Measurements from ENCODE around the gene ZNF84. TPM values are rescaled to one million over a fixed set of nuclear protein-coding genes. Genes with fewer than 3 reads are reported as not detected.

Gene ZNF84
- total RNA-seq (33.8 TPM), polyA plus RNA-seq (24.6 TPM)
- long read RNA-seq, donor 1: 0 reads
- long read RNA-seq, donor 2: 0 reads
- long read RNA-seq, donor 3, partial matches to known transcripts: 0 of 6 reads
- long read RNA-seq, donor 3, other reads (novel, unspliced or antisense): 0 of 6 reads
- long read RNA-seq, donor 4: 0 reads
- long read RNA-seq, donor 5, transcript ZNF84-208 (5 exons, 3,237 nt): major isoform, 7 of 16 reads
- long read RNA-seq, donor 5, partial matches to known transcripts: 5 of 16 reads
- long read RNA-seq, donor 5, other reads (novel, unspliced or antisense): 0 of 16 reads
- long read RNA-seq, donor 6, partial matches to known transcripts: 0 of 4 reads
- long read RNA-seq, donor 6, other reads (novel, unspliced or antisense): 0 of 4 reads
- long read RNA-seq, donor 7, transcript ZNF84-208 (5 exons, 3,237 nt): major isoform, 8 of 8 reads
- long read RNA-seq, donor 7, partial matches to known transcripts: 0 of 8 reads
- long read RNA-seq, donor 7, other reads (novel, unspliced or antisense): 0 of 8 reads
- long read RNA-seq, donor 8, partial matches to known transcripts: 0 of 1 reads
- long read RNA-seq, donor 8, other reads (novel, unspliced or antisense): 0 of 1 reads
- long read RNA-seq, donor 9: 0 reads
- long read RNA-seq, donor 10: 0 reads

DNA sequence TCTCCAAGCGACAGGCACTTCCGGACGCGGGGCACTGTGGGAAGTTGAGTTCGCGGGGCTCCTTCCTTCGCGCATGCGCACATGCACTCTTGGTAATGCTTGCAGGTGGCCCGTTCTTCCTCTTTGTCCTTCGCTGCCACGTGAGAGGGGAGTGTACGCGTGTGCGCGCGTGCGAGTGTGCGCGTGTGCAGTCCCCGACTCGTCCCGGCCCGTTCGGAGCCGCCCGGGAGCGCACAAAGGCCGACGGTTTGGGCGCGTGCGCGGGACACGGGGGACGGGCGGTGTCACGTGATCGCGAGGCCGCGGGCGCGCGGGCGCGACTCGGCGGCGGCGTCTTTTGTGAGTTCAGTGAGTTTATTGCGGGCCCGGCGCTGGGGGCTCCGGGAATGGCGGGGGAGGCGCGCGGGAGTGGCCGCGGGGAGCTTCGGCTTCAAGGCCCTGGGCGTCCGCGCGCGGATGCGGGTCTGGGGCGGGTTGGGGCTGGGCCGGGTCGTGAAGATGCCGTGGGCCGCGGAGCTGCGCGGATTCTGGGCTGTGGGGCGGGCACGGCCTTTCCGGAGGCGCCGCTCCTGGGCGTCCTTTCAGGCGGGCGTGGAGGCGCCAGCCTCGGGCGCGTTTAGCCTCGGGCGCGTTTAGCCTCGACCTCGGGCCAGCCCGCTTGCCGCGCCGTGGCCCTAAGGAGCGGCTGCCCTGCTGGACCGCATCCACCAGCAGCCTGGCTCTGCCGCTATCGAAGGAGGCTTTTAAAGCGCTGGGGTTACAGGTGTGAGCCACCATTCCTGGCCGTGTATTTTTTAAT, at the start of gene ZNF84:
Gene ZNF84, plus strand, starts transcription at position 303 of the 799 bp plus-strand sequence. CDS start 3,959 bp downstream, outside the sequence.
- H3K9me3 ChIP-seq (ENCODE audit: control insufficient read depth in 2 of 2, insufficient read depth in 1 of 2, low read length in 1 of 2): peaks cover 9 to 33% of the 10 kb centered on the region in 2 donors
- no peaks in the 10 kb centered on the region for H3K27me3 ChIP-seq (ENCODE audit: control insufficient read depth in 2 of 2, insufficient read depth in 1 of 2, low read length in 1 of 2)
- WGBS: under 1% methylated on average over 103 of the region's 103 CpGs
- peak within 1 kb of the TSS; percentile 94 to 98 for H3K27ac ChIP-seq (ENCODE audit: low read depth in 1 of 2, low read length in 1 of 2)
- H3K36me3 ChIP-seq (ENCODE audit: control insufficient read depth in 2 of 2, insufficient read depth in 2 of 2, low read length in 1 of 2): peaks cover 8 to 12% of the 10 kb centered on the region in 2 donors
- H3K4me3 ChIP-seq (ENCODE audit: low read length in 2 of 2): peak within 1 kb of the TSS; percentile 68 to 85
- peak; percentile 90 to 98 (median 95) for DNase-seq (ENCODE audit: low read depth in 6 of 9, low spot score in 9 of 9)
- no peaks in the 10 kb centered on the region for H3K4me1 ChIP-seq (ENCODE audit: control insufficient read depth in 2 of 2, insufficient read depth in 2 of 2, low read length in 2 of 2)

DNA sequence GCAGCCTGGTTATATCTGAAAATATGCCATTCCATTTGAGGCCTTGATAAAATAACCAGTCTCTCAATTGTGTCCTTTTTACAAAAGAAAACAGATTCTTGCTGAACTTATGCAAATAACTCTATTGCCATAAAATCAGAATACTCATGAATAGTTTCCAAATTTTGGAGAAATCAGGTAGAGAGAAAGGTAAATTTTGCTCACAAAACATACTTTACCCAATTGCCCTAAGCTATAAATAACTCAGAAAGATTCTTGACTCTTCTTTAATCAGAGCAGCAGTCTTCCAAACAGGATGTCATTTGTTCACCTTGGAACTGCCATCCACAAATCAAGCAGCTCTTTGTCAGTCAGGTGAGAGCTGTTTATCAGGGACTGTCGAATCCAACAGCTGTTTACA, 38.6 kb upstream of the ZNF84 start:
- 40% methylated on average over 1 of the region's 1 CpG for WGBS
- Histone ChIP-seq H3K27me3 (ENCODE audit: control insufficient read depth in 2 of 2, insufficient read depth in 1 of 2, low read length in 1 of 2) (no peaks in the 10 kb centered on the region), H3K36me3 (ENCODE audit: control insufficient read depth in 2 of 2, insufficient read depth in 2 of 2, low read length in 1 of 2) (peaks cover 2 to 22% of the 10 kb centered on the region in 2 donors)

DNA sequence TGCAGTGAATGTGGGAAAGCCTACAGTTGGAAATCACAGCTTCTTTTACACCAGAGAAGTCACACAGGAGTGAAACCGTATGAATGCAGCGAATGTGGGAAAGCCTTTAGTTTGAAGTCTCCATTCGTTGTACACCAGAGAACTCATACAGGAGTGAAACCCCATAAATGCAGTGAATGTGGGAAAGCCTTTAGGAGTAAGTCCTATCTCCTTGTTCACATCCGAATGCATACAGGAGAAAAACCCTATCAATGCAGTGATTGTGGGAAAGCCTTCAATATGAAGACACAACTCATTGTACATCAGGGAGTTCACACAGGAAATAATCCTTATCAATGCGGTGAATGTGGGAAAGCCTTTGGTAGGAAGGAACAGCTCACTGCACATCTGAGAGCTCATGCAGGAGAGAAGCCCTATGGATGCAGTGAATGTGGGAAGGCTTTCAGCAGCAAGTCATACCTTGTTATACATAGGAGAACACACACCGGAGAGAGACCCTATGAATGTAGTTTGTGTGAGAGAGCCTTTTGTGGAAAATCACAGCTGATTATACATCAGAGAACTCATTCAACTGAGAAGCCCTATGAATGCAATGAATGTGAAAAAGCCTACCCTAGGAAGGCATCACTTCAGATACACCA, 26.5 kb upstream of the ZNF84 start:
- no peaks in the 10 kb centered on the region for H3K27me3 ChIP-seq (ENCODE audit: control insufficient read depth in 2 of 2, insufficient read depth in 1 of 2, low read length in 1 of 2)
- no peak for DNase-seq (ENCODE audit: low read depth in 6 of 9, low spot score in 9 of 9)
- peaks cover 65 to 76% of the 10 kb centered on the region in 2 donors for H3K36me3 ChIP-seq (ENCODE audit: control insufficient read depth in 2 of 2, insufficient read depth in 2 of 2, low read length in 1 of 2)
- 98% methylated on average over 6 of the region's 6 CpGs for WGBS
- H3K4me3 ChIP-seq (ENCODE audit: low read length in 2 of 2): no peak overlapping the region
- no peaks in the 10 kb centered on the region for H3K4me1 ChIP-seq (ENCODE audit: control insufficient read depth in 2 of 2, insufficient read depth in 2 of 2, low read length in 2 of 2)
- no peak overlapping the region for H3K27ac ChIP-seq (ENCODE audit: low read depth in 1 of 2, low read length in 1 of 2)
- H3K9me3 ChIP-seq (ENCODE audit: control insufficient read depth in 2 of 2, insufficient read depth in 1 of 2, low read length in 1 of 2): peaks cover 36 to 52% of the 10 kb centered on the region in 2 donors

More for the DNA sequence above, 38.6 kb upstream of the ZNF84 start:
- no peaks in the 10 kb centered on the region for H3K4me1 ChIP-seq (ENCODE audit: control insufficient read depth in 2 of 2, insufficient read depth in 2 of 2, low read length in 2 of 2)
- no peak overlapping the region for H3K4me3 ChIP-seq (ENCODE audit: low read length in 2 of 2)
- H3K9me3 ChIP-seq (ENCODE audit: control insufficient read depth in 2 of 2, insufficient read depth in 1 of 2, low read length in 1 of 2): peaks cover 18 to 75% of the 10 kb centered on the region in 2 donors
- no peak for DNase-seq (ENCODE audit: low read depth in 6 of 9, low spot score in 9 of 9)
- no peak overlapping the region for H3K27ac ChIP-seq (ENCODE audit: low read depth in 1 of 2, low read length in 1 of 2)

DNA sequence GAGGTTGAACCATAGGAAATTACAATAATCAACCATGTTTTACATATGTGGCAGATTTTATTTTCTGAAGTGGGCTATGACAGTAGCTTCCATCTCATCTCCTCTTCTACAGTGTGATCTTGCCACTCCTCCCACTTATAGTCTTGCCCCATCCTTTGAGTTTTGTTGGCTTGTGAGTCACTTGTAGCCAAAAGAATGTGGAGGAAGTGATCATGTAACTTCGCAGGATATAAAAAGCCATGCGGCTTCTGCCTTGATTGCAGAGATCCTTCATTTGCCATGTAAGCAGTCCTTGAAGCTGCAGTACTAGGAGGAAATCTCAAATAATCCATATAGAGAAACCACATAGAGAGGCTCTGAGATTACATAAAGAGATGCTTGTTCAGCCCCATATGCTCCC, 13.7 kb upstream of the ZNF84 start:
- Histone ChIP-seq H3K36me3 (ENCODE audit: control insufficient read depth in 2 of 2, insufficient read depth in 2 of 2, low read length in 1 of 2) (no peaks in the 10 kb centered on the region), H3K4me3 (ENCODE audit: low read length in 2 of 2) (no peak overlapping the region), H3K27ac (ENCODE audit: low read depth in 1 of 2, low read length in 1 of 2) (no peak overlapping the region), H3K27me3 (ENCODE audit: control insufficient read depth in 2 of 2, insufficient read depth in 1 of 2, low read length in 1 of 2) (no peaks in the 10 kb centered on the region), H3K4me1 (ENCODE audit: control insufficient read depth in 2 of 2, insufficient read depth in 2 of 2, low read length in 2 of 2) (no peaks in the 10 kb centered on the region), H3K9me3 (ENCODE audit: control insufficient read depth in 2 of 2, insufficient read depth in 1 of 2, low read length in 1 of 2) (peaks cover 7 to 31% of the 10 kb centered on the region in 2 donors)
- 94% methylated on average over 2 of the region's 2 CpGs for WGBS
- no peak for DNase-seq (ENCODE audit: low read depth in 6 of 9, low spot score in 9 of 9)

DNA sequence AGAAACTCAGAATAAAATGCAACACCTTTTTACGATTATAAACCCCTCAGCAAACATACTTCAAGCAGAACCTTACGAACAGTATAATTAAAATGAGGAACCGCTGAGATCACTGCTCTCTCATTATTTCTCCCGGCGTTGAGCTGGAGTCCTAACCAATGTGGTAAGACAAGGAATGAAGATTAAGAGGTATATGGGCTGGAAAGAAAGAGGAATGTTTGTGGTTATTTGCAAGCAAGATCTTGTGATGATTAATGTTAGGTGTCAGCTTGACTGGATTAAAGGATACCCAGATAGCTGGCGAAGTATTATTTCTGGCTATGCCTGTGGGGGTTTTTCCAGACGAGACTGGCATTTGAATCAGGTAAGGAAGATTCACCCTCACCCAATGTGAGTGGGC, 10.3 kb upstream of the ZNF84 start:
- Histone ChIP-seq H3K27me3 (ENCODE audit: control insufficient read depth in 2 of 2, insufficient read depth in 1 of 2, low read length in 1 of 2) (no peaks in the 10 kb centered on the region), H3K4me3 (ENCODE audit: low read length in 2 of 2) (no peak overlapping the region), H3K4me1 (ENCODE audit: control insufficient read depth in 2 of 2, insufficient read depth in 2 of 2, low read length in 2 of 2) (no peaks in the 10 kb centered on the region), H3K27ac (ENCODE audit: low read depth in 1 of 2, low read length in 1 of 2) (no peak overlapping the region), H3K36me3 (ENCODE audit: control insufficient read depth in 2 of 2, insufficient read depth in 2 of 2, low read length in 1 of 2) (no peaks in the 10 kb centered on the region), H3K9me3 (ENCODE audit: control insufficient read depth in 2 of 2, insufficient read depth in 1 of 2, low read length in 1 of 2) (peaks cover 7 to 42% of the 10 kb centered on the region in 2 donors)
- 96% methylated on average over 7 of the region's 7 CpGs for WGBS
- no peak for DNase-seq (ENCODE audit: low read depth in 6 of 9, low spot score in 9 of 9)

DNA sequence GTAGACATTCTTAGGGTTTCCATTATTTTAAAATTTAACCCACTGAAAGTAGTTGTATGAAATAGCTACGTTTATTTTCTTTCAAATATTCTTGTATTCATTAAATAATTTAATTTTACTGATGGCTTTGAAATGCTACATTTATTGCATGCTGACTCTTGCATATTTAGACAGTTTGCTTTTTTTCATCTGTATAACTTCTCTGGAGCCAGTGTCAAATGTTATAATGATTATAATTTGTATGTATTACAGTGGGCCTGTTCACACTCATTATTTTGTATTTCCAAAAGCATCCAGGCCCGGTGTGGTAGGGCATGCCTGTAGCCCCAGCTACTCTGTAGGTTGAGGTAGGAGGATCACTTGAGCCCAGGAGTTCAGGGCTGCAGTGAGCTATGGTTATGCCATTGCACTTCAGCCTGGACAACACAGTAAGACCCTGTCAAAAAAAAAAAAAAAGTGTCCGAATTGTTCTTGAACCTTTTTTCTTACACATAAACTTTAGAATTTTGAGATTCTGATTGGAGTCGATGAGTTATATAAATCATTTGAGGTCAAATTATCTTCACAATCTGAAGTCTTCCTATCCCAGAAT, 905 bp downstream of the ZNF84 start:
- H3K9me3 ChIP-seq (ENCODE audit: control insufficient read depth in 2 of 2, insufficient read depth in 1 of 2, low read length in 1 of 2): peaks cover 12 to 33% of the 10 kb centered on the region in 2 donors
- WGBS: 57% methylated on average over 4 of the region's 4 CpGs
- H3K4me3 ChIP-seq (ENCODE audit: low read length in 2 of 2): peak overlapping the region; percentile 68 to 85
- H3K27me3 ChIP-seq (ENCODE audit: control insufficient read depth in 2 of 2, insufficient read depth in 1 of 2, low read length in 1 of 2): no peaks in the 10 kb centered on the region
- peaks cover 13 to 20% of the 10 kb centered on the region in 2 donors for H3K36me3 ChIP-seq (ENCODE audit: control insufficient read depth in 2 of 2, insufficient read depth in 2 of 2, low read length in 1 of 2)
- DNase-seq (ENCODE audit: low read depth in 6 of 9, low spot score in 9 of 9): no peak
- H3K4me1 ChIP-seq (ENCODE audit: control insufficient read depth in 2 of 2, insufficient read depth in 2 of 2, low read length in 2 of 2): no peaks in the 10 kb centered on the region
- H3K27ac ChIP-seq (ENCODE audit: low read depth in 1 of 2, low read length in 1 of 2): peak overlapping the region in 1 of 2 donors; percentile 94

DNA sequence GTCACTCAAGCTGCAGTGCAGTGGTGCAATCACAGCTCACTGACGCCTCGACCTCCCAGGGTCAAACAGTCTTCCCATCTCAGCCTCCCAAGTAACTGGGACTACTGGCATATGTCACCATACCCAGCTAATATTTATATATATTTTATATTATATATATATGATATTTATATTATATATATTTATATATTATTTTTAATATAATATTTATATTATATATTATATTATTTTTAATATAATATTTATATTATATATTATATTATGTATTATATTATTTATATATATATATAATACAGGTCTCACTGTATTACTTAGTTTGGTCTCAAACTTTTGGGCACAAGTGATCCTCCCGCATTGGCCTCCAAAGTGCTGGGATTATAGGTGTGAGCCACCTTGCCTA, 9.4 kb downstream of the ZNF84 start:
- DNase-seq (ENCODE audit: low read depth in 6 of 9, low spot score in 9 of 9): no peak
- Histone ChIP-seq H3K27me3 (ENCODE audit: control insufficient read depth in 2 of 2, insufficient read depth in 1 of 2, low read length in 1 of 2) (no peaks in the 10 kb centered on the region), H3K9me3 (ENCODE audit: control insufficient read depth in 2 of 2, insufficient read depth in 1 of 2, low read length in 1 of 2) (peaks cover 42 to 52% of the 10 kb centered on the region in 2 donors), H3K36me3 (ENCODE audit: control insufficient read depth in 2 of 2, insufficient read depth in 2 of 2, low read length in 1 of 2) (peaks cover 66 to 86% of the 10 kb centered on the region in 2 donors), H3K27ac (ENCODE audit: low read depth in 1 of 2, low read length in 1 of 2) (no peak overlapping the region), H3K4me3 (ENCODE audit: low read length in 2 of 2) (no peak overlapping the region), H3K4me1 (ENCODE audit: control insufficient read depth in 2 of 2, insufficient read depth in 2 of 2, low read length in 2 of 2) (no peaks in the 10 kb centered on the region)
- 98% methylated on average over 3 of the region's 3 CpGs for WGBS

DNA sequence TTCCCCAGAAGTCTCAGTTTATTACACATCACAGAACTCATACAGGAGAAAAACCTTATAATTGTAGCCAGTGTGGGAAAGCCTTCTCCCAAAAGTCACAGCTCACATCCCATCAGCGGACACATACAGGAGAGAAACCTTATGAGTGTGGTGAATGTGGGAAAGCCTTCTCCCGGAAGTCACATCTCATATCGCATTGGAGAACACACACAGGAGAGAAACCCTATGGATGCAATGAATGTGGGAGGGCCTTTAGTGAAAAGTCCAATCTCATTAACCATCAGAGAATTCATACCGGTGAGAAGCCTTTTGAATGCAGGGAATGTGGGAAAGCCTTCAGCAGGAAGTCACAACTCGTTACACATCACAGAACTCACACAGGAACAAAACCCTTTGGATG, 20.1 kb downstream of the ZNF84 start:
- DNase-seq (ENCODE audit: low read depth in 6 of 9, low spot score in 9 of 9): no peak
- H3K27ac ChIP-seq (ENCODE audit: low read depth in 1 of 2, low read length in 1 of 2): no peak overlapping the region
- no peaks in the 10 kb centered on the region for H3K27me3 ChIP-seq (ENCODE audit: control insufficient read depth in 2 of 2, insufficient read depth in 1 of 2, low read length in 1 of 2)
- 99% methylated on average over 5 of the region's 5 CpGs for WGBS
- no peak overlapping the region for H3K4me3 ChIP-seq (ENCODE audit: low read length in 2 of 2)
- H3K36me3 ChIP-seq (ENCODE audit: control insufficient read depth in 2 of 2, insufficient read depth in 2 of 2, low read length in 1 of 2): peaks cover 12 to 39% of the 10 kb centered on the region in 2 donors
- H3K4me1 ChIP-seq (ENCODE audit: control insufficient read depth in 2 of 2, insufficient read depth in 2 of 2, low read length in 2 of 2): no peaks in the 10 kb centered on the region
- peaks cover 22 to 33% of the 10 kb centered on the region in 2 donors for H3K9me3 ChIP-seq (ENCODE audit: control insufficient read depth in 2 of 2, insufficient read depth in 1 of 2, low read length in 1 of 2)

Data from thymus (tissue), 14 donors.